DND-41 (cell line): ENCODE results near the gene DSCAML1.

Experiments
- ATAC-seq: fragments of 200-7000 bp; cut with Tn5 transposase; 3 replicates; pipeline ENCODE4 v1.9.1; 2021; ENCODE audit warnings: low read depth; ENCODE audit not compliant: insufficient read depth
- DNase-seq: peaks from one replicate; pipeline ENCODE4 v3.0.0-alpha.2; 2020
- H2AFZ ChIP-seq: 2 replicates; pipeline ENCODE4 v1.6.0; 2012; ENCODE audit warnings: low read depth, low read length
- H3K27ac ChIP-seq: 2 replicates; pipeline ENCODE4 v1.5.1; 2012; ENCODE audit warnings: low read length, inconsistent platforms
- H3K27me3 ChIP-seq: fragments of 200-600 bp; sonication (generic); 2 replicates; pipeline ENCODE4 v1.6.0; 2012; ENCODE audit warnings: low read length, mild to moderate bottlenecking, inconsistent platforms; ENCODE audit not compliant: insufficient read depth, poor library complexity
- H3K36me3 ChIP-seq: 2 replicates; pipeline ENCODE4 v1.5.1; 2012; ENCODE audit warnings: low read length, inconsistent platforms; ENCODE audit not compliant: insufficient read depth
- H3K4me1 ChIP-seq: 2 replicates; pipeline ENCODE4 v1.5.1; 2012; ENCODE audit warnings: mild to moderate bottlenecking, low read length; ENCODE audit not compliant: insufficient read depth
- H3K4me2 ChIP-seq: 2 replicates; pipeline ENCODE4 v1.6.0; 2012; ENCODE audit warnings: mild to moderate bottlenecking, moderate library complexity, low read length, inconsistent platforms; ENCODE audit not compliant: insufficient read depth
- H3K4me3 ChIP-seq, 2 experiments: fragments of 200-600 bp in 1 of 2; shearing (Covaris generic) in 1 of 2; 2 replicates each; pipeline ENCODE4 v1.5.1; 2012 to 2016; ENCODE audit warnings: inconsistent platforms in 2 of 2, low read length in 2 of 2, mild to moderate bottlenecking in 2 of 2, low read depth in 1 of 2, moderate library complexity in 1 of 2
- H3K79me2 ChIP-seq: 2 replicates; pipeline ENCODE4 v1.6.0; 2012; ENCODE audit warnings: low read length, inconsistent platforms; ENCODE audit not compliant: insufficient read depth
- H3K9ac ChIP-seq: 2 replicates; pipeline ENCODE4 v1.6.0; 2012; ENCODE audit warnings: low read depth, mild to moderate bottlenecking, inconsistent platforms, low read length, moderate library complexity
- H3K9me3 ChIP-seq: 2 replicates; pipeline ENCODE4 v1.5.1; 2012; ENCODE audit warnings: low read length, moderate library complexity, mild to moderate bottlenecking, inconsistent platforms; ENCODE audit not compliant: insufficient read depth, severe bottlenecking
- H4K20me1 ChIP-seq: 2 replicates; pipeline ENCODE4 v1.6.0; 2012; ENCODE audit warnings: low read length; ENCODE audit not compliant: insufficient read depth
- CTCF ChIP-seq: IDR thresholded peaks from 2 replicates; pipeline ENCODE4 v1.5.1; 2012; ENCODE audit warnings: borderline replicate concordance, low read length, moderate library complexity, mild to moderate bottlenecking; ENCODE audit not compliant: poor library complexity, severe bottlenecking; ENCODE audit errors: extremely low read depth
- EZH2 ChIP-seq: IDR thresholded peaks from 3 replicates; pipeline ENCODE4 v1.6.1; 2012; ENCODE audit warnings: borderline replicate concordance, low read depth, mild to moderate bottlenecking, moderate library complexity, low read length, inconsistent platforms; ENCODE audit not compliant: severe bottlenecking

Gene DSCAML1

GRCh38 chr11:117789241-117789640 lies 7.8 kb downstream of the DSCAML1 start:
- Histone ChIP-seq H3K4me1 (no peaks in the 10 kb centered on the region), H3K9me3 (no peaks in the 10 kb centered on the region), H3K4me2 (no peak overlapping the region), H3K27me3 (no peaks in the 10 kb centered on the region), H2AFZ (no peak overlapping the region), H3K36me3 (no peaks in the 10 kb centered on the region; the same call in 1 of the 2 replicates), H3K9ac (no peak overlapping the region), H3K4me3 (no peak overlapping the region), H3K79me2 (no peaks in the 10 kb centered on the region), H4K20me1 (no peaks in the 10 kb centered on the region; the same call in 1 of the 2 replicates), H3K27ac (no peak overlapping the region)
- ATAC-seq (no peak), DNase-seq (no peak)
- TF ChIP-seq CTCF (no peak), EZH2 (no peak)

GRCh38 chr11:117786135-117786870 lies 10.7 kb downstream of the DSCAML1 start:
- ATAC-seq (no peak), DNase-seq (no peak)
- no peak overlapping the region for H3K4me2 ChIP-seq
- no peak overlapping the region for H2AFZ ChIP-seq
- no peak overlapping the region for H3K9ac ChIP-seq
- H3K4me1 ChIP-seq: no peaks in the 10 kb centered on the region
- H3K27ac ChIP-seq: no peak overlapping the region
- no peaks in the 10 kb centered on the region for H3K36me3 ChIP-seq
- H3K9me3 ChIP-seq: no peaks in the 10 kb centered on the region
- H3K4me3 ChIP-seq: no peak overlapping the region
- peaks cover 5% of the 10 kb centered on the region; the same call in 1 of the 2 replicates for H4K20me1 ChIP-seq
- H3K27me3 ChIP-seq: no peaks in the 10 kb centered on the region
- H3K79me2 ChIP-seq: no peaks in the 10 kb centered on the region
- TF ChIP-seq EZH2: no peak
- no peak for TF ChIP-seq CTCF

GRCh38 chr11:117782101-117782500 lies 14.9 kb downstream of the DSCAML1 start:
- peaks cover 27% of the 10 kb centered on the region for H3K36me3 ChIP-seq

More at GRCh38 chr11:117782101-117782500, 14.9 kb downstream of the DSCAML1 start:
- Histone ChIP-seq H3K27me3 (no peaks in the 10 kb centered on the region), H4K20me1 (peaks cover 5% of the 10 kb centered on the region; the same call in 1 of the 2 replicates), H3K9me3 (no peaks in the 10 kb centered on the region), H3K4me1 (no peaks in the 10 kb centered on the region), H3K4me2 (no peak overlapping the region), H3K27ac (no peak overlapping the region), H3K79me2 (no peaks in the 10 kb centered on the region), H2AFZ (no peak overlapping the region), H3K4me3 (no peak overlapping the region), H3K9ac (no peak overlapping the region)
- ATAC-seq: no peak
- no peak for TF ChIP-seq CTCF
- TF ChIP-seq EZH2: no peak
- no peak for DNase-seq
